Peyer's patch (tissue), 4 donors: ENCODE results near the gene HADH. TPM values are rescaled to one million over a fixed set of nuclear protein-coding genes. Genes with fewer than 3 reads are reported as not detected.

Experiments used
- DNase-seq, 3 donors: peaks; one replicate each; pipeline ENCODE4 v3.0.0-alpha.2; 2017 to 2019
- H3K27ac ChIP-seq, 4 donors: fragments of 200-600 bp; sonication (generic); one replicate each; pipeline ENCODE4 v1.5.1; 2016 to 2019
- H3K27me3 ChIP-seq, 2 donors: fragments of 200-600 bp; sonication (generic); one replicate each; pipeline ENCODE4 v1.5.1; 2019
- H3K36me3 ChIP-seq, 3 donors: fragments of 200-600 bp; sonication (generic); one replicate each; pipeline ENCODE4 v1.5.1; 2016 to 2019
- H3K4me1 ChIP-seq, 4 donors: fragments of 200-600 bp; sonication (generic); one replicate each; pipeline ENCODE4 v1.5.1; 2016 to 2019
- H3K4me3 ChIP-seq, 4 donors: fragments of 200-600 bp; sonication (generic); 1 replicate in 3 of 4; 2 replicates in 1 of 4; pipeline ENCODE4 v1.5.1; 2016 to 2019; ENCODE audit warnings: mild to moderate bottlenecking in 1 of 4
- H3K9me3 ChIP-seq, 4 donors: fragments of 200-600 bp; sonication (generic); one replicate each; pipeline ENCODE4 v1.5.1; 2016 to 2019; ENCODE audit warnings: mild to moderate bottlenecking in 1 of 4
- POLR2A ChIP-seq, 2 donors: fragments of 450-650 bp; IDR thresholded peaks; one replicate each; pipeline ENCODE4 v1.5.1; 2017; ENCODE audit warnings: antibody characterized with exemption in 2 of 2, mild to moderate bottlenecking in 2 of 2, moderate library complexity in 2 of 2
- total RNA-seq, 4 donors: library from RNA; depleted of rRNA; stranded (reverse); fragments of >200 nt; gene quantifications; one replicate each; pipeline ENCODE4 v1.1.0, GENCODE V29; 2016
- TF ChIP-seq, protein P1 (sequence below), 6 experiments: fragments of 450-650 bp in 4 of 6; fragments of 200-600 bp in 2 of 6; sonication (generic) in 1 of 6; IDR thresholded peaks; one replicate each; pipeline ENCODE4 v1.5.1; 2017 to 2019; ENCODE audit warnings: antibody characterized with exemption in 6 of 6, mild to moderate bottlenecking in 3 of 6, moderate library complexity in 1 of 6

Gene HADH
- total RNA-seq, 4 donors from 2014 or later, result 110 to 173 (median 131) TPM

- Histone ChIP-seq H3K27me3 (no peaks in the 10 kb centered on the region), H3K4me1 (no peaks in the 10 kb centered on the region), H3K36me3 (peaks cover 0 to 74% (median 0%) of the 10 kb centered on the region in 3 donors), H3K9me3 (no peaks in the 10 kb centered on the region), H3K27ac (no peak overlapping the region), H3K4me3 (no peak overlapping the region)
- no peak for DNase-seq
- TF ChIP-seq, protein P1, sequence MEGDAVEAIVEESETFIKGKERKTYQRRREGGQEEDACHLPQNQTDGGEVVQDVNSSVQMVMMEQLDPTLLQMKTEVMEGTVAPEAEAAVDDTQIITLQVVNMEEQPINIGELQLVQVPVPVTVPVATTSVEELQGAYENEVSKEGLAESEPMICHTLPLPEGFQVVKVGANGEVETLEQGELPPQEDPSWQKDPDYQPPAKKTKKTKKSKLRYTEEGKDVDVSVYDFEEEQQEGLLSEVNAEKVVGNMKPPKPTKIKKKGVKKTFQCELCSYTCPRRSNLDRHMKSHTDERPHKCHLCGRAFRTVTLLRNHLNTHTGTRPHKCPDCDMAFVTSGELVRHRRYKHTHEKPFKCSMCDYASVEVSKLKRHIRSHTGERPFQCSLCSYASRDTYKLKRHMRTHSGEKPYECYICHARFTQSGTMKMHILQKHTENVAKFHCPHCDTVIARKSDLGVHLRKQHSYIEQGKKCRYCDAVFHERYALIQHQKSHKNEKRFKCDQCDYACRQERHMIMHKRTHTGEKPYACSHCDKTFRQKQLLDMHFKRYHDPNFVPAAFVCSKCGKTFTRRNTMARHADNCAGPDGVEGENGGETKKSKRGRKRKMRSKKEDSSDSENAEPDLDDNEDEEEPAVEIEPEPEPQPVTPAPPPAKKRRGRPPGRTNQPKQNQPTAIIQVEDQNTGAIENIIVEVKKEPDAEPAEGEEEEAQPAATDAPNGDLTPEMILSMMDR (IDR thresholded peaks at IDR 0.05), result no peak
- TF ChIP-seq POLR2A (IDR thresholded peaks at IDR 0.05), result no peak
Measured at GRCh38 chr4:108029016-108029720, 39.5 kb downstream of the HADH start.

GRCh38 chr4:108029731-108030130 is 40.0 kb downstream of the HADH start:
- H3K9me3 ChIP-seq, result no peaks in the 10 kb centered on the region
- H3K36me3 ChIP-seq, result peaks cover 0 to 75% (median 0%) of the 10 kb centered on the region in 3 donors
- no peak for DNase-seq
- H3K27ac ChIP-seq, result no peak overlapping the region
- no peak for TF ChIP-seq POLR2A (IDR thresholded peaks at IDR 0.05)
- TF ChIP-seq, protein P1 (IDR thresholded peaks at IDR 0.05), result no peak
- no peaks in the 10 kb centered on the region for H3K27me3 ChIP-seq
- H3K4me1 ChIP-seq, result no peaks in the 10 kb centered on the region
- no peak overlapping the region for H3K4me3 ChIP-seq

DNA sequence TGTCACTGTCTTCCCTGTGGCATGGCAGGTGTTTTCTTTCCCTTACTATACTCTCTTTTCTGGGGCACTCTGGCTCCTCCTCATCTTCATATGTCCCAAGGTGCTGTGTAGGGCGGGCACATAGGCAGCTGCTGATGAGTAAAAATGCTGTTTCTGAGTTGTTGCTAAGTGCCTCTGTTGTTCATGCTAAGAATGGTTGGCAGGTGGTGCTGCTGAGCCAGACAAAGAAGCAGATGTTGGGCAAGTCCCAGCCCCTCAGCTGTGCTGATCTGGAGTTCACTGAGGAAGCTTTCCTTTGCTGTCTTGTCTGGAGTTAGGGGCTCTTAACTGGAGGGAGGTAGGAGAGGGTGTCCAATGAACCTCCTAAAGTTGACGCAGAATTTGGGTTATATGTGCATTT is 40.6 kb downstream of the HADH start:
- TF ChIP-seq, protein P1 (IDR thresholded peaks at IDR 0.05), result peak in 4 of 6 experiments; percentile 16 to 50 (median 48)
- no peak for TF ChIP-seq POLR2A (IDR thresholded peaks at IDR 0.05)
- no peak overlapping the region for H3K4me3 ChIP-seq
- no peak overlapping the region for H3K27ac ChIP-seq
- no peaks in the 10 kb centered on the region for H3K4me1 ChIP-seq
- peak in 2 of 3 donors; percentile 42 to 66 for DNase-seq
- H3K9me3 ChIP-seq, result no peaks in the 10 kb centered on the region
- peaks cover 0 to 74% (median 0%) of the 10 kb centered on the region in 3 donors for H3K36me3 ChIP-seq
- H3K27me3 ChIP-seq, result no peaks in the 10 kb centered on the region

GRCh38 chr4:108031427-108032083 is 41.9 kb downstream of the HADH start:
- TF ChIP-seq, protein P1 (IDR thresholded peaks at IDR 0.05), result no peak
- TF ChIP-seq POLR2A (IDR thresholded peaks at IDR 0.05), result no peak
- no peak for DNase-seq
- no peak overlapping the region for H3K4me3 ChIP-seq
- H3K27ac ChIP-seq, result no peak overlapping the region
- peaks cover 0 to 79% (median 0%) of the 10 kb centered on the region in 3 donors for H3K36me3 ChIP-seq
- H3K4me1 ChIP-seq, result no peaks in the 10 kb centered on the region
- no peaks in the 10 kb centered on the region for H3K27me3 ChIP-seq
- H3K9me3 ChIP-seq, result no peaks in the 10 kb centered on the region

GRCh38 chr4:108033348-108033747 is 43.7 kb downstream of the HADH start:
- TF ChIP-seq POLR2A (IDR thresholded peaks at IDR 0.05), result no peak
- TF ChIP-seq, protein P1 (IDR thresholded peaks at IDR 0.05), result no peak
- no peaks in the 10 kb centered on the region for H3K27me3 ChIP-seq
- DNase-seq, result no peak

More at GRCh38 chr4:108033348-108033747, 43.7 kb downstream of the HADH start:
- peaks cover 0 to 61% (median 0%) of the 10 kb centered on the region in 3 donors for H3K36me3 ChIP-seq
- H3K9me3 ChIP-seq, result no peaks in the 10 kb centered on the region
- no peaks in the 10 kb centered on the region for H3K4me1 ChIP-seq
- H3K27ac ChIP-seq, result no peak overlapping the region
- H3K4me3 ChIP-seq, result no peak overlapping the region
